ENCODE results near the gene BCL7B.

DNA sequence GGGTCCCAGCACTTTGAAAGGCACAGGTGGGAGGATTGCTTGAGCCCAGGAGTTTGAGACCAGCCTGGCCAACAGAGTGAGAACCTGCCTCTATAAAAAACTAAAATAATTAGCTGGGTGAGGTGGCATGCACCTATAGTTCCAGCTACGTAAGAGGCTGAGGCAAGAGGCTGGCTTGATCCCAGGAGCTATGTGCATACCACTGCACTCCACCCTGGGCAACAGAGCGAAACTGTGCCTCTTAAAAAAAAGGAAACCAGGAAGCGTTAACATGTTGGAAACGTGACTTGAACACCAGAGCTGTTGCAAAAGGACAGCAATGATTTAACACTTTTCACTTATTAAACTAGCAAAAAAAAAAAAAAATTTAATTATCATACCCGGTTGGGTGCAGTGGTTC lies 48.0 kb downstream of the BCL7B start:
- TF ChIP-seq CBFB (IDR thresholded peaks at IDR 0.05; ENCODE audit: low read depth): no peak
- no peak for TF ChIP-seq POLR2A (IDR thresholded peaks at IDR 0.05; ENCODE audit: low read depth, low read length)
- TF ChIP-seq, protein P1, sequence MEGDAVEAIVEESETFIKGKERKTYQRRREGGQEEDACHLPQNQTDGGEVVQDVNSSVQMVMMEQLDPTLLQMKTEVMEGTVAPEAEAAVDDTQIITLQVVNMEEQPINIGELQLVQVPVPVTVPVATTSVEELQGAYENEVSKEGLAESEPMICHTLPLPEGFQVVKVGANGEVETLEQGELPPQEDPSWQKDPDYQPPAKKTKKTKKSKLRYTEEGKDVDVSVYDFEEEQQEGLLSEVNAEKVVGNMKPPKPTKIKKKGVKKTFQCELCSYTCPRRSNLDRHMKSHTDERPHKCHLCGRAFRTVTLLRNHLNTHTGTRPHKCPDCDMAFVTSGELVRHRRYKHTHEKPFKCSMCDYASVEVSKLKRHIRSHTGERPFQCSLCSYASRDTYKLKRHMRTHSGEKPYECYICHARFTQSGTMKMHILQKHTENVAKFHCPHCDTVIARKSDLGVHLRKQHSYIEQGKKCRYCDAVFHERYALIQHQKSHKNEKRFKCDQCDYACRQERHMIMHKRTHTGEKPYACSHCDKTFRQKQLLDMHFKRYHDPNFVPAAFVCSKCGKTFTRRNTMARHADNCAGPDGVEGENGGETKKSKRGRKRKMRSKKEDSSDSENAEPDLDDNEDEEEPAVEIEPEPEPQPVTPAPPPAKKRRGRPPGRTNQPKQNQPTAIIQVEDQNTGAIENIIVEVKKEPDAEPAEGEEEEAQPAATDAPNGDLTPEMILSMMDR (IDR thresholded peaks at IDR 0.05 in 2 of 3, conservative IDR thresholded peaks at IDR 0.05 in 1 of 3; ENCODE audit: control insufficient read depth in 2 of 3, extremely low read depth in 1 of 3, insufficient read depth in 1 of 3, low read depth in 3 of 3, low read length in 3 of 3): no peak
- no peak for TF ChIP-seq NFIC (IDR thresholded peaks at IDR 0.05; ENCODE audit: low read depth, low read length)
- TF ChIP-seq, protein P2, sequence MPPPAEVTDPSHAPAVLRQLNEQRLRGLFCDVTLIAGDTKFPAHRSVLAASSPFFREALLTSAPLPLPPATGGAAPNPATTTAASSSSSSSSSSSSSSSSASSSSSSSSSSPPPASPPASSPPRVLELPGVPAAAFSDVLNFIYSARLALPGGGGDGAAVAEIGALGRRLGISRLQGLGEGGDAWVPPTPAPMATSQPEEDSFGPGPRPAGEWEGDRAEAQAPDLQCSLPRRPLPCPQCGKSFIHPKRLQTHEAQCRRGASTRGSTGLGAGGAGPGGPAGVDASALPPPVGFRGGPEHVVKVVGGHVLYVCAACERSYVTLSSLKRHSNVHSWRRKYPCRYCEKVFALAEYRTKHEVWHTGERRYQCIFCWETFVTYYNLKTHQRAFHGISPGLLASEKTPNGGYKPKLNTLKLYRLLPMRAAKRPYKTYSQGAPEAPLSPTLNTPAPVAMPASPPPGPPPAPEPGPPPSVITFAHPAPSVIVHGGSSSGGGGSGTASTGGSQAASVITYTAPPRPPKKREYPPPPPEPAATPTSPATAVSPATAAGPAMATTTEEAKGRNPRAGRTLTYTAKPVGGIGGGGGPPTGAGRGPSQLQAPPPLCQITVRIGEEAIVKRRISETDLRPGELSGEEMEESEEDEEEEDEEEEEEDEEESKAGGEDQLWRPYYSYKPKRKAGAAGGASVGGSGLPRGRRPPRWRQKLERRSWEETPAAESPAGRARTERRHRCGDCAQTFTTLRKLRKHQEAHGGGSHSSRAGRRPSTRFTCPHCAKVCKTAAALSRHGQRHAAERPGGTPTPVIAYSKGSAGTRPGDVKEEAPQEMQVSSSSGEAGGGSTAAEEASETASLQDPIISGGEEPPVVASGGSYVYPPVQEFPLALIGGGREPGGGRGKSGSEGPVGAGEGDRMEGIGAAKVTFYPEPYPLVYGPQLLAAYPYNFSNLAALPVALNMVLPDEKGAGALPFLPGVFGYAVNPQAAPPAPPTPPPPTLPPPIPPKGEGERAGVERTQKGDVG (CRISPR knock-in tag; IDR thresholded peaks at IDR 0.05): no peak
- TF ChIP-seq RBBP5 (conservative IDR thresholded peaks at IDR 0.05): no peak
